ENCODE data around the gene EXOC3L1. TPM values are rescaled to one million over a fixed set of nuclear protein-coding genes. Genes with fewer than 3 reads are reported as not detected.

Gene EXOC3L1
- total RNA-seq, 1 experiment from 2014 or later = 4.0 TPM

GRCh38 chr16:67150047-67150832 lies 39.7 kb downstream of the EXOC3L1 start (continued):
- TF ChIP-seq, protein P1, sequence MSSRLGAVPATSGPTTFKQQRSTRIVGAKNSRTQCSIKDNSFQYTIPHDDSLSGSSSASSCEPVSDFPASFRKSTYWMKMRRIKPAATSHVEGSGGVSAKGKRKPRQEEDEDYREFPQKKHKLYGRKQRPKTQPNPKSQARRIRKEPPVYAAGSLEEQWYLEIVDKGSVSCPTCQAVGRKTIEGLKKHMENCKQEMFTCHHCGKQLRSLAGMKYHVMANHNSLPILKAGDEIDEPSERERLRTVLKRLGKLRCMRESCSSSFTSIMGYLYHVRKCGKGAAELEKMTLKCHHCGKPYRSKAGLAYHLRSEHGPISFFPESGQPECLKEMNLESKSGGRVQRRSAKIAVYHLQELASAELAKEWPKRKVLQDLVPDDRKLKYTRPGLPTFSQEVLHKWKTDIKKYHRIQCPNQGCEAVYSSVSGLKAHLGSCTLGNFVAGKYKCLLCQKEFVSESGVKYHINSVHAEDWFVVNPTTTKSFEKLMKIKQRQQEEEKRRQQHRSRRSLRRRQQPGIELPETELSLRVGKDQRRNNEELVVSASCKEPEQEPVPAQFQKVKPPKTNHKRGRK (CRISPR knock-in tag; IDR thresholded peaks at IDR 0.05; ENCODE audit: borderline replicate concordance) = no peak
- TF ChIP-seq TEAD4 (CRISPR knock-in tag; IDR thresholded peaks at IDR 0.05) = no peak

DNA sequence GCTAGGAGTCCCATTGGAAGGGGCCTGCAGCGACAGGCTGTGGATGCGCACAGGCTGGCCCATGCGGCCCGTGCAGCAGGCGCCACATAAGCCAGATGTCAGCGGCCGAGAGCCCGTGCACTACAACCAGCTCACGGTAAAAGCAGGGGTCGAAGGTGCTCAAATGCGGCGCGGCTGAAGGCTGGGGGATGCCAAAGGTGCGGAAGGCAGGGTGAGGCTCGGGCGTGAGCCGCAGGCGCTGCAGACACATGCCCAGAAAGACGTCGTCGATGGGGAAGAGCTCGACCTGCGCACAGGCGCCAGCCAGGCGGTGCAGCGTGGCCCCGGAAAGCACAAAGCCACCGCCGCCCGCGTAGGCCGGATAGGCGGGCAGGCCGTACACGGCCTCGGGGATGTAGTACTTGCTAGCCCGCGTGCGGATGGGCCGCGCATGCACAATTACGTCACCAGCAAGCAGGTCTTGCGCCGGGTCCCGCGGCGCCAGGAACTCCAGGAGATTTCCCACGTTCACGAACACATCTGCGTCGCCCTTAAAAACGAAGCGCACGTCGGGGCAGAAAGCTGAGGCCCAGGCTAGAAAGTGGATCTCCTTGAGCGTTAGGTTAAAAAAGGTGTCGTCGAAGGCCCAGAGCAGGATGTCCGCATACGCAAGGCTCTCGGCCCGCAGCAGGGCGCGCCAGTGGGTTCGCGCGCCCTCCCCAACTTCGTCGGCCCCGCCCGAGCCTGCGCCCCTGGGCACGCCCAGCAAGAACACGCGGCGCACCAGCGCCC lies 40.5 kb downstream of the EXOC3L1 start:
- DNase-seq (ENCODE audit: low spot score) = no peak
- peaks cover 16% of the 10 kb centered on the region for H3K36me3 Mint-ChIP-seq
- ATAC-seq = peak; percentile 41; the same call in 1 of the 2 replicates
- H3K27ac Mint-ChIP-seq = no peak overlapping the region
- CTCF ChIA-PET = interaction anchor here (0.6 to 15.3 kb wide), 9 partner anchors 10 to 192 kb away, joined by 3 to 386 read pairs (median 5); partner anchors contain the start of genes CES3, HSF4 and NOL3
- peaks cover 44% of the 10 kb centered on the region for H3K27me3 Mint-ChIP-seq (ENCODE audit: low read depth)
- H3K9me3 Mint-ChIP-seq = no peaks in the 10 kb centered on the region
- peak; percentile 67; the same call in 1 of the 2 replicates for TF ChIP-seq RELA (CRISPR knock-in tag; IDR thresholded peaks at IDR 0.05; ENCODE audit: borderline replicate concordance)
- no peak for TF ChIP-seq PREB (CRISPR knock-in tag; IDR thresholded peaks at IDR 0.05; ENCODE audit: borderline replicate concordance)
- TF ChIP-seq PRRX2 (CRISPR knock-in tag; IDR thresholded peaks at IDR 0.05) = no peak
- TF ChIP-seq SP1 (CRISPR knock-in tag; conservative IDR thresholded peaks at IDR 0.05) = 0 out of 2 replicates have a peak, but pooled peaks have one; percentile 23
- peak; percentile 76; the same call in 1 of the 2 replicates for TF ChIP-seq MAX (CRISPR knock-in tag; IDR thresholded peaks at IDR 0.05)
- TF ChIP-seq ZBTB21 (CRISPR knock-in tag; IDR thresholded peaks at IDR 0.05; ENCODE audit: borderline replicate concordance) = 0 out of 2 replicates have a peak, but pooled peaks have one; percentile 28
- TF ChIP-seq SMAD3 (CRISPR knock-in tag; IDR thresholded peaks at IDR 0.05; ENCODE audit: borderline replicate concordance) = peak; percentile 74; the same call in 1 of the 2 replicates
- H3K4me3 Mint-ChIP-seq = peak overlapping the region; percentile 48
- POLR2A ChIA-PET = no interaction called here
- H3K4me1 Mint-ChIP-seq = peaks cover 8% of the 10 kb centered on the region

DNA sequence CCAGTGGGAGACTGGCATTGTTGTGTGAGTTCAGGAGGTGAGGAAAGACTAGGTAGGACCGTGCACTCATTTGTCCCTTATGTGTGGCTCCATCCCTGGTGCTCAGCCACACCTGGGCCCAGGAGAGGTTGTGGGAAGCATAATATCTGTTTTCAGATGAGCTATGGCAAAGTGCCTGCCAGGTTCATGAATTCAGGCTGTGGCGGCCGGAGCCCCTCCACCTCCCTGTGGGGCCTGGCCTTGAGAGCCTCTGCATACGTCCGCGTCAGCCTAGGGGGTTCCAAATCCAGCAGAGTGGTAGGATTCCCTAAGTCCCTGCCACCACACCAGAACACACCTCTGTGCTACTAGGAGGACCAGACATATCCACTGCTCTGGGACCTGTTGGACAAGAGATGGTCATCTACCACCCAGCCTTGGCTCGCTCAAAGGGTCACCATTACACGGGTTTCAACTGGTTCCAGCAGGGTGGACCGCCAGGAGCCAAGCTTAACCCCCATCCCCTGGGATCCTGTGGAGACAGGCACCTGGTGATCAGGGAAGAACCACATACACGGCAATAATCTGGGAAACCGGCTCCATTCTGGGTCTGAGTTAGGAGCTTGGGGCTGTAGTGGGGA lies 41.2 kb downstream of the EXOC3L1 start:
- peak overlapping the region; percentile 48; the same call in 1 of the 2 replicates for H3K4me3 Mint-ChIP-seq
- no peak for TF ChIP-seq NR2C2 (CRISPR knock-in tag; IDR thresholded peaks at IDR 0.05)
- TF ChIP-seq ZBTB43 (CRISPR knock-in tag; IDR thresholded peaks at IDR 0.05) = no peak
- TF ChIP-seq TEAD1 (CRISPR knock-in tag; IDR thresholded peaks at IDR 0.05) = no peak
- no peak for TF ChIP-seq AFF4 (CRISPR knock-in tag; IDR thresholded peaks at IDR 0.05; ENCODE audit: borderline replicate concordance)
- TF ChIP-seq ATF1 (CRISPR knock-in tag; IDR thresholded peaks at IDR 0.05) = no peak
- TF ChIP-seq E2F5 (CRISPR knock-in tag; IDR thresholded peaks at IDR 0.05) = no peak
- no peak for TF ChIP-seq ZNF138 (CRISPR knock-in tag; conservative IDR thresholded peaks at IDR 0.05)
- TF ChIP-seq ZNF396 (CRISPR knock-in tag; IDR thresholded peaks at IDR 0.05; ENCODE audit: borderline replicate concordance) = no peak
- TF ChIP-seq OVOL2 (CRISPR knock-in tag; IDR thresholded peaks at IDR 0.05; ENCODE audit: borderline replicate concordance) = no peak
- no peak for TF ChIP-seq ELF4 (CRISPR knock-in tag; IDR thresholded peaks at IDR 0.05; ENCODE audit: low read depth)
- TF ChIP-seq NR1H2 (CRISPR knock-in tag; IDR thresholded peaks at IDR 0.05) = no peak

More for the DNA sequence above, 41.2 kb downstream of the EXOC3L1 start:
- H3K36me3 Mint-ChIP-seq = peaks cover 17% of the 10 kb centered on the region
- peaks cover 37% of the 10 kb centered on the region for H3K27me3 Mint-ChIP-seq (ENCODE audit: low read depth)
- no peaks in the 10 kb centered on the region for H3K9me3 Mint-ChIP-seq
- CTCF ChIA-PET = interaction anchor here (0.6 to 15.3 kb wide), 8 partner anchors 10 to 192 kb away, joined by 3 to 386 read pairs (median 12); partner anchors contain the start of genes CES3, HSF4 and NOL3
- H3K27ac Mint-ChIP-seq = no peak overlapping the region
- no peak for ATAC-seq
- POLR2A ChIA-PET = no interaction called here
- no peak for DNase-seq (ENCODE audit: low spot score)
- H3K4me1 Mint-ChIP-seq = peaks cover 8% of the 10 kb centered on the region
